ENCODE data around the gene TRMT10A. TPM values are rescaled to one million over a fixed set of nuclear protein-coding genes. Genes with fewer than 3 reads are reported as not detected.

TRMT10A gene
- total RNA-seq, 1 experiment from 2014 or later = 6.1 TPM

- CTCF ChIA-PET = no interaction called here
- no peak overlapping the region for H3K27ac ChIP-seq
- no peak for TF ChIP-seq EZH2 (IDR thresholded peaks at IDR 0.05; ENCODE audit: low read depth)
- no peak for TF ChIP-seq CTCF (conservative IDR thresholded peaks at IDR 0.05)
- H3K9me2 ChIP-seq (ENCODE audit: insufficient read depth) = no peaks in the 10 kb centered on the region
- no peaks in the 10 kb centered on the region for H3K79me2 ChIP-seq (ENCODE audit: low read depth)
- H3K4me3 ChIP-seq = no peak overlapping the region
- BruUV-seq (replicated peaks) = no TSS peak
- H3K4me2 ChIP-seq = no peak overlapping the region
- H4K20me1 ChIP-seq (ENCODE audit: insufficient read depth) = no peaks in the 10 kb centered on the region
- no peaks in the 10 kb centered on the region for H3F3A ChIP-seq (ENCODE audit: insufficient read depth, low read depth)
- DNase-seq = no peak
- no peak overlapping the region for H2AFZ ChIP-seq
- H3K4me1 ChIP-seq (replicated peaks; ENCODE audit: insufficient read depth) = no peaks in the 10 kb centered on the region
- H3K36me3 ChIP-seq (ENCODE audit: low read depth) = no peaks in the 10 kb centered on the region
- intact Hi-C loops (cut with micrococcal nuclease; ENCODE audit: unreplicated experiment) = no loop called here
- POLR2A ChIA-PET (ENCODE audit: unreplicated experiment) = no interaction called here
- H3K9me3 ChIP-seq (ENCODE audit: insufficient read depth, low read depth) = no peaks in the 10 kb centered on the region
- H3K27me3 ChIP-seq (ENCODE audit: insufficient read depth, low read depth) = no peaks in the 10 kb centered on the region
These were observed 33.9 kb downstream of the TRMT10A start for GRCh38 chr4:99529956-99530355.

GRCh38 chr4:99529228-99529627, 34.6 kb downstream of the TRMT10A start:
- no peak for DNase-seq
- POLR2A ChIA-PET (ENCODE audit: unreplicated experiment) = no interaction called here
- H3K9me2 ChIP-seq (ENCODE audit: insufficient read depth) = no peaks in the 10 kb centered on the region
- no peaks in the 10 kb centered on the region for H3K36me3 ChIP-seq (ENCODE audit: low read depth)
- no peak overlapping the region for H2AFZ ChIP-seq
- no peaks in the 10 kb centered on the region for H3F3A ChIP-seq (ENCODE audit: insufficient read depth, low read depth)
- BruUV-seq (replicated peaks) = no TSS peak
- intact Hi-C loops (cut with micrococcal nuclease; ENCODE audit: unreplicated experiment) = no loop called here
- H3K4me2 ChIP-seq = no peak overlapping the region
- H3K9me3 ChIP-seq (ENCODE audit: insufficient read depth, low read depth) = no peaks in the 10 kb centered on the region
- H3K4me1 ChIP-seq (replicated peaks; ENCODE audit: insufficient read depth) = no peaks in the 10 kb centered on the region
- H3K4me3 ChIP-seq = no peak overlapping the region
- CTCF ChIA-PET = no interaction called here
- H3K27ac ChIP-seq = no peak overlapping the region
- no peaks in the 10 kb centered on the region for H3K27me3 ChIP-seq (ENCODE audit: insufficient read depth, low read depth)
- no peak for TF ChIP-seq CTCF (conservative IDR thresholded peaks at IDR 0.05)
- no peak for TF ChIP-seq EZH2 (IDR thresholded peaks at IDR 0.05; ENCODE audit: low read depth)
- no peaks in the 10 kb centered on the region for H3K79me2 ChIP-seq (ENCODE audit: low read depth)
- no peaks in the 10 kb centered on the region for H4K20me1 ChIP-seq (ENCODE audit: insufficient read depth)

- no peaks in the 10 kb centered on the region for H3K36me3 ChIP-seq (ENCODE audit: low read depth)
- H4K20me1 ChIP-seq (ENCODE audit: insufficient read depth) = no peaks in the 10 kb centered on the region
- H3K4me1 ChIP-seq (replicated peaks; ENCODE audit: insufficient read depth) = no peaks in the 10 kb centered on the region
- no peak for DNase-seq
- no peak overlapping the region for H3K4me3 ChIP-seq
- H3K27me3 ChIP-seq (ENCODE audit: insufficient read depth, low read depth) = 0 out of 2 replicates have a peak, but pooled peaks cover 15% of the 10 kb centered on the region
- CTCF ChIA-PET = no interaction called here
- TF ChIP-seq CTCF (conservative IDR thresholded peaks at IDR 0.05) = no peak
- TF ChIP-seq EZH2 (IDR thresholded peaks at IDR 0.05; ENCODE audit: low read depth) = no peak
- no TSS peak for BruUV-seq (replicated peaks)
- H3K4me2 ChIP-seq = no peak overlapping the region
- POLR2A ChIA-PET (ENCODE audit: unreplicated experiment) = no interaction called here
- H3K9me2 ChIP-seq (ENCODE audit: insufficient read depth) = no peaks in the 10 kb centered on the region
- no peak overlapping the region for H2AFZ ChIP-seq
- H3K27ac ChIP-seq = no peak overlapping the region
- H3K9me3 ChIP-seq (ENCODE audit: insufficient read depth, low read depth) = no peaks in the 10 kb centered on the region
- intact Hi-C loops (cut with micrococcal nuclease; ENCODE audit: unreplicated experiment) = no loop called here
- no peaks in the 10 kb centered on the region for H3K79me2 ChIP-seq (ENCODE audit: low read depth)
- H3F3A ChIP-seq (ENCODE audit: insufficient read depth, low read depth) = no peaks in the 10 kb centered on the region
These were observed 45.1 kb downstream of the TRMT10A start for GRCh38 chr4:99518601-99519295.

Data from PC-9 (cell line).